Measurements from ENCODE around the gene LHX3. TPM values are rescaled to one million over a fixed set of nuclear protein-coding genes. Genes with fewer than 3 reads are reported as not detected.

LHX3 gene
- total and polyA plus RNA-seq, 4 donors, result not detected

- Histone ChIP-seq H3K27ac (ENCODE audit: low read depth in 1 of 2, low read length in 1 of 2) (no peak overlapping the region), H3K27me3 (ENCODE audit: control insufficient read depth in 3 of 3, insufficient read depth in 3 of 3, low read length in 2 of 3) (peaks cover 35 to 57% (median 36%) of the 10 kb centered on the region in 3 donors), H3K4me3 (no peak overlapping the region), H3K9ac (ENCODE audit: insufficient read depth in 1 of 2, low read length in 2 of 2) (no peak overlapping the region), H3K36me3 (ENCODE audit: control insufficient read depth in 4 of 4, insufficient read depth in 4 of 4, low read length in 4 of 4) (no peaks in the 10 kb centered on the region), H3K4me1 (ENCODE audit: control insufficient read depth in 5 of 5, insufficient read depth in 5 of 5, low read length in 5 of 5) (peaks cover 0 to 8% (median 0%) of the 10 kb centered on the region in 5 donors), H3K9me3 (ENCODE audit: control insufficient read depth in 4 of 4, insufficient read depth in 3 of 4, low read length in 3 of 4) (peaks cover 0 to 6% (median 0%) of the 10 kb centered on the region in 4 donors)
- TF ChIP-seq CTCF (IDR thresholded peaks at IDR 0.05; ENCODE audit: control extremely low read depth, extremely low read depth), result no peak
- no peak for DNase-seq
- WGBS, 2 donors, result 62 to 77% methylated on average over 7 of the region's 7 CpGs
- no peak for ATAC-seq (ENCODE audit: insufficient read depth, low FRiP score)
Measured at GRCh38 chr9:136190237-136190601, 14.7 kb downstream of the LHX3 start.

- Histone ChIP-seq H3K36me3 (ENCODE audit: control insufficient read depth in 4 of 4, insufficient read depth in 4 of 4, low read length in 4 of 4) (no peaks in the 10 kb centered on the region), H3K4me1 (ENCODE audit: control insufficient read depth in 5 of 5, insufficient read depth in 5 of 5, low read length in 5 of 5) (peaks cover 0 to 8% (median 0%) of the 10 kb centered on the region in 5 donors), H3K27ac (ENCODE audit: low read depth in 1 of 2, low read length in 1 of 2) (no peak overlapping the region), H3K9ac (ENCODE audit: insufficient read depth in 1 of 2, low read length in 2 of 2) (no peak overlapping the region), H3K27me3 (ENCODE audit: control insufficient read depth in 3 of 3, insufficient read depth in 3 of 3, low read length in 2 of 3) (peaks cover 34 to 53% (median 36%) of the 10 kb centered on the region in 3 donors), H3K4me3 (no peak overlapping the region), H3K9me3 (ENCODE audit: control insufficient read depth in 4 of 4, insufficient read depth in 3 of 4, low read length in 3 of 4) (peaks cover 0 to 6% (median 0%) of the 10 kb centered on the region in 4 donors)
- TF ChIP-seq CTCF (IDR thresholded peaks at IDR 0.05; ENCODE audit: control extremely low read depth, extremely low read depth), result no peak
- ATAC-seq (ENCODE audit: insufficient read depth, low FRiP score) (no peak), DNase-seq (no peak)
- 40 to 51% methylated on average over 28 of the region's 28 CpGs for WGBS, 2 donors
Measured at GRCh38 chr9:136189394-136190236, 15.3 kb downstream of the LHX3 start.

GRCh38 chr9:136187683-136188586 lies 17.0 kb downstream of the LHX3 start:
- Histone ChIP-seq H3K27me3 (ENCODE audit: control insufficient read depth in 3 of 3, insufficient read depth in 3 of 3, low read length in 2 of 3) (peaks cover 18 to 46% (median 37%) of the 10 kb centered on the region in 3 donors), H3K36me3 (ENCODE audit: control insufficient read depth in 4 of 4, insufficient read depth in 4 of 4, low read length in 4 of 4) (no peaks in the 10 kb centered on the region), H3K9me3 (ENCODE audit: control insufficient read depth in 4 of 4, insufficient read depth in 3 of 4, low read length in 3 of 4) (peaks cover 0 to 6% (median 0%) of the 10 kb centered on the region in 4 donors), H3K27ac (ENCODE audit: low read depth in 1 of 2, low read length in 1 of 2) (no peak overlapping the region), H3K4me1 (ENCODE audit: control insufficient read depth in 5 of 5, insufficient read depth in 5 of 5, low read length in 5 of 5) (peaks cover 0 to 2% (median 0%) of the 10 kb centered on the region in 5 donors), H3K9ac (ENCODE audit: insufficient read depth in 1 of 2, low read length in 2 of 2) (no peak overlapping the region), H3K4me3 (no peak overlapping the region)
- 68 to 73% methylated on average over 25 of the region's 25 CpGs for WGBS, 2 donors
- ATAC-seq (ENCODE audit: insufficient read depth, low FRiP score) (no peak), DNase-seq (no peak)
- TF ChIP-seq CTCF (IDR thresholded peaks at IDR 0.05; ENCODE audit: control extremely low read depth, extremely low read depth), result no peak
